Measurements from ENCODE around the gene FOXF1. TPM values are rescaled to one million over a fixed set of nuclear protein-coding genes. Genes with fewer than 3 reads are reported as not detected.

FOXF1 gene
- total and polyA plus RNA-seq, 9 donors = 0.22 to 1.5 (median 0.45) TPM

- Histone ChIP-seq H3K4me1 (ENCODE audit: insufficient read depth) (peaks cover 7% of the 10 kb centered on the region), H3K27me3 (no peaks in the 10 kb centered on the region), H3K36me3 (no peaks in the 10 kb centered on the region), H3K27ac (no peak overlapping the region), H3K4me3 (no peak overlapping the region), H3K9me3 (no peaks in the 10 kb centered on the region)
- intact Hi-C loops (cut with DNase I) = loop anchor here in 2 of 4 donors (10.0 kb wide), 1 partner anchor 703 kb away; no protein-coding TSS in a partner anchor
- TF ChIP-seq EP300 (IDR thresholded peaks at IDR 0.05) (no peak), CTCF (IDR thresholded peaks at IDR 0.05) (no peak), POLR2A (IDR thresholded peaks at IDR 0.05) (no peak)
- no peak for DNase-seq
- WGBS, 3 donors = 86 to 87% (median 86%) methylated on average over 30 to 38 of the region's 38 CpGs
Observed at GRCh38 chr16:86528061-86528929, 18.0 kb downstream of the FOXF1 start.

GRCh38 chr16:86529160-86529559, 18.8 kb downstream of the FOXF1 start:
- DNase-seq = no peak
- Histone ChIP-seq H3K27ac (peak overlapping the region in 1 of 2 donors; percentile 88), H3K36me3 (no peaks in the 10 kb centered on the region), H3K9me3 (no peaks in the 10 kb centered on the region), H3K4me1 (ENCODE audit: insufficient read depth) (peaks cover 7% of the 10 kb centered on the region), H3K4me3 (no peak overlapping the region), H3K27me3 (no peaks in the 10 kb centered on the region)
- 84 to 90% (median 88%) methylated on average over 8 of the region's 8 CpGs for WGBS, 3 donors
- intact Hi-C loops (cut with DNase I) = loop anchor here in 2 of 4 donors (10.0 kb wide), 1 partner anchor 704 kb away; no protein-coding TSS in a partner anchor
- TF ChIP-seq POLR2A (IDR thresholded peaks at IDR 0.05) = no peak
- no peak for TF ChIP-seq CTCF (IDR thresholded peaks at IDR 0.05)
- TF ChIP-seq EP300 (IDR thresholded peaks at IDR 0.05) = no peak

GRCh38 chr16:86530251-86531190, 20.2 kb downstream of the FOXF1 start:
- peak; percentile 68 to 79 (median 73) for DNase-seq
- intact Hi-C loops (cut with DNase I) = no loop called here
- Histone ChIP-seq H3K4me3 (no peak overlapping the region), H3K27ac (peak overlapping the region; percentile 76 to 88), H3K27me3 (no peaks in the 10 kb centered on the region), H3K36me3 (no peaks in the 10 kb centered on the region), H3K9me3 (no peaks in the 10 kb centered on the region), H3K4me1 (ENCODE audit: insufficient read depth) (peaks cover 7% of the 10 kb centered on the region)
- 30 to 57% (median 39%) methylated on average over 31 of the region's 31 CpGs for WGBS, 3 donors
- TF ChIP-seq CTCF (IDR thresholded peaks at IDR 0.05) = no peak
- no peak for TF ChIP-seq EP300 (IDR thresholded peaks at IDR 0.05)
- no peak for TF ChIP-seq POLR2A (IDR thresholded peaks at IDR 0.05)

- Histone ChIP-seq H3K36me3 (no peaks in the 10 kb centered on the region), H3K4me1 (ENCODE audit: insufficient read depth) (peaks cover 7% of the 10 kb centered on the region), H3K9me3 (no peaks in the 10 kb centered on the region), H3K27ac (peak overlapping the region; percentile 76 to 88), H3K4me3 (no peak overlapping the region), H3K27me3 (no peaks in the 10 kb centered on the region)
- WGBS, 3 donors = 10 to 33% (median 16%) methylated on average over 7 of the region's 7 CpGs
- DNase-seq = peak; percentile 87 to 92 (median 90)
- TF ChIP-seq EP300 (IDR thresholded peaks at IDR 0.05) (no peak), CTCF (IDR thresholded peaks at IDR 0.05) (no peak), POLR2A (IDR thresholded peaks at IDR 0.05) (no peak)
- intact Hi-C loops (cut with DNase I) = no loop called here
Observed at GRCh38 chr16:86531191-86531545, 20.8 kb downstream of the FOXF1 start.
